Adipocyte (in vitro differentiated cells): ENCODE results near the gene PRR15L.

Experiments used
- DNase-seq: peaks from one replicate; pipeline ENCODE4 v3.0.0-alpha.2; 2015; ENCODE audit warnings: low read depth
- H3K27me3 ChIP-seq: replicated peaks from 2 replicates; pipeline ENCODE4 v1.7.0; 2013; ENCODE audit warnings: mild to moderate bottlenecking, low read length, moderate library complexity; ENCODE audit not compliant: control insufficient read depth, insufficient read depth
- H3K36me3 ChIP-seq: 2 replicates; pipeline ENCODE4 v1.7.0; 2013; ENCODE audit warnings: low read length, mild to moderate bottlenecking, moderate library complexity; ENCODE audit not compliant: control insufficient read depth, insufficient read depth, severe bottlenecking
- H3K4me1 ChIP-seq: 2 replicates; pipeline ENCODE4 v1.7.0; 2013; ENCODE audit warnings: mild to moderate bottlenecking, low read length, moderate library complexity; ENCODE audit not compliant: control insufficient read depth, insufficient read depth
- H3K4me3 ChIP-seq: 2 replicates; pipeline ENCODE4 v1.7.0; 2013; ENCODE audit warnings: mild to moderate bottlenecking, low read length, moderate library complexity
- H3K9ac ChIP-seq: 2 replicates; pipeline ENCODE4 v1.7.0; 2013; ENCODE audit warnings: mild to moderate bottlenecking, low read length, moderate library complexity
- H3K9me3 ChIP-seq: 2 replicates; pipeline ENCODE4 v1.7.0; 2013; ENCODE audit warnings: mild to moderate bottlenecking, low read length, moderate library complexity; ENCODE audit not compliant: control insufficient read depth

The PRR15L gene

DNA sequence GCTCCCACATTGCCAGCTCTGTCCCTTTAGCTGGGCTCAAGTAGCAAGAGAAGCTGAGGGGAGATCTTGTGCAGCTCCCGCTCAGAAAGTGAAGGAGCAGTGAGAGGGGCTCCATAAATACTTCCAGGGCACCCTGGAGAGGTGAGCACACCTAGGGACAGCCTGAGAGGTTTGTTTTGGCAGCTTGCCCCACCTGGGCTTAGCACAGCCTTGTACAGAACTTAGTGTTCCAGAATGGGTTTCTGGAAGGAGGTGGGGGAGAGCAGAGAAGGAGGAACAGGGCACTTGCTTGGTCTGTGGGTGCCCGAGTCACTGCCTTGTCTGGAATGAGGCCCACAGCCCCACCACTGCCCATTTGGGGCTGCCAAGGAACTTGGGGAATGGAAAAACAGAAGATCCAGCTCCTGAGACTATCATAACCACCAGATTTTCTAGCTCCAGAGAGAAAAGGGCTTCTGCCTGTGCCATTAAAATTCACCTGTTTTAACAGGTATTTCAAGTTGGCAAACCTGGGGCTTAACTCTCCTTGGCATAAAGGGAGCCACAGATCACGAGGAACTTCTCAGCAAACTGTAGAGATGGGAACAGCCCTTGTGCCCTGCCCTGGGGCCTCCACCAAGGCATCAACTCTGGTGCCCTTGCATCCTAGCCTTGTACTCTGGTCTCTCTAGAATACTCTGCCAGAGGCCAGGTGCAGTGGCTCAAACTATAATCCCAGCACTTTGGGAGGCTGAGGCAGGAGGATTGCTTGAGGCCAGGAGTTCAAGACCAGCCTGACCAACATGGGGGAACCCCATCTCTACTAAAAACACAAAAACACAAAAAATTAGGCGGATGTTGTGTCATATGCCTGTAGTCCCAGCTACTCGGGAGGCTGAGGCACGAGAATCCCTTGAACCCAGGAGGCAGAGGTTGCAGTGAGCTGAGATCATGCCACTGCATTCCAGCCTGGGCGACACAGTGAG lies 1.9 kb downstream of the PRR15L start:
- Histone ChIP-seq H3K4me3 (no peak overlapping the region), H3K36me3 (no peaks in the 10 kb centered on the region), H3K9ac (no peak overlapping the region), H3K27me3 (peaks cover 3% of the 10 kb centered on the region), H3K4me1 (peaks cover 3% of the 10 kb centered on the region), H3K9me3 (no peaks in the 10 kb centered on the region)
- DNase-seq: no peak

GRCh38 chr17:47953909-47954308 lies 3.8 kb downstream of the PRR15L start:
- Histone ChIP-seq H3K27me3 (peaks cover under 1% of the 10 kb centered on the region), H3K4me1 (peaks cover 11% of the 10 kb centered on the region), H3K9me3 (no peaks in the 10 kb centered on the region), H3K9ac (no peak overlapping the region), H3K4me3 (no peak overlapping the region), H3K36me3 (no peaks in the 10 kb centered on the region)
- no peak for DNase-seq

DNA sequence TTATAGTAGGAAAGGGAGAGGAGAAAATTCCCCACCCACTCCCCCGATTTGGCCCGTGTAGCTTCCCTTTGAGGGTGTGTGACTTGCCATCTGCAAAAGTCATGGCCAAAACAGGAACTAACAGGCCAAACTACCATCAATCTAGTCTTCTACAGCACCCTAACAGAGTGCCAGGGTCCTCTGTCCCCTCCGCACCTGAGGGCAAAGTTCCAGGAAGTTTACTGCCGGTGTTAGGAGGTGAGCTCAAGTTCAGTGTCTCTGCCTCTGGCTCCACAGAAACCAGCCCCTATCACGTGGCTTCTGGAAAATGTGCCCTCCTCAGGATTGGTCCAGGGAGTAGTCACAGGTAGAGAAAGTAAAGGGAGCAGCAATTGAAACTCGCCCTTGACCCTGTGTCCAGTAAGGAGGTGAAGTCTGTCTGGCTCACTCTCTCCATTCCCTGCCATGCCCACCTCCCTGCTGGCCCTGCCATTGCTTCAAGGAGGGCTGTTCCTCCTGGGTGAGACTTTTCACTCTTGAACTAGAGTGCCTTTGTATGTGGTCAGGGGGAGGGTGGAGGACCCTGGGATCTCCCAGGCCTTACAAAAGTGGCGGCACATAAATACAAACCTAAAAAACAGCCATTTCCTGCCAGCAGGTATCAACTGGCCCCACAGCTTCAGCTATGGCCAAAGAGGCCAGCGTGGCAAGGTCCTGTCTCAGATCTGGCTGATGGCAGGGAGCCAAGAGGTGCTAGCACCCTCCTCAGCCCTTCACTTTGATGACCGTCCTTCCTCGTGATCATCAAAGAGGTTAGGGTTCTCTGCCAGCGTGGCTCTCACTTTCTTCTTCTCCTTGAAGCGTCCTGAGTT lies 5.3 kb downstream of the PRR15L start:
- H3K9ac ChIP-seq: no peak overlapping the region
- no peaks in the 10 kb centered on the region for H3K9me3 ChIP-seq
- H3K4me1 ChIP-seq: peaks cover 11% of the 10 kb centered on the region
- DNase-seq: no peak
- H3K27me3 ChIP-seq: no peaks in the 10 kb centered on the region
- no peak overlapping the region for H3K4me3 ChIP-seq
- H3K36me3 ChIP-seq: no peaks in the 10 kb centered on the region

GRCh38 chr17:47950448-47950847 lies 7.2 kb downstream of the PRR15L start:
- H3K27me3 ChIP-seq: no peaks in the 10 kb centered on the region

DNA sequence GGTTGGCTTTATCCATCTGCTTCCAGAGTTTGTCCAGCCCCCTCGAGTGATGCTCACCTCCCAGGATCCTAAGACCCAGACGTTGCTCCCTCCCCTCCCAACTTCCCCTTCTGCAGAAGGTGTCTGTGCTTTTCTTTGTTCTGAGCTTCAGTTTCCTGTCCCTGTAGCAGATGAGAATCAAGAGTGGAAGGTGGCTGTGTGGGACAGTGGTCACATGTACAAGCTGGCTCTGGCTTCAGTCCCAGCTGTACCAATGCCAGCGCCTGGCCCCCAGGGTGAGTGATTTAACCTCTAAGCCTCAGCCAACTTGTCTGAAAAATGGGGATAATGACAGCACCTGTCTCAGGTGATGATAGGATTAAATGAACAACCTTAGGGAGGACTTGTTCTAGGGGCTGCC lies 7.7 kb downstream of the PRR15L start:
- Histone ChIP-seq H3K4me1 (peaks cover 8% of the 10 kb centered on the region), H3K27me3 (no peaks in the 10 kb centered on the region), H3K4me3 (peak overlapping the region; percentile 69), H3K36me3 (peaks cover 16% of the 10 kb centered on the region), H3K9me3 (no peaks in the 10 kb centered on the region), H3K9ac (peak overlapping the region; percentile 81)
- no peak for DNase-seq

More at GRCh38 chr17:47950448-47950847, 7.2 kb downstream of the PRR15L start:
- Histone ChIP-seq H3K4me1 (peaks cover 9% of the 10 kb centered on the region), H3K36me3 (peaks cover 11% of the 10 kb centered on the region), H3K9me3 (no peaks in the 10 kb centered on the region), H3K4me3 (no peak overlapping the region), H3K9ac (peak overlapping the region; percentile 81)
- DNase-seq: no peak

DNA sequence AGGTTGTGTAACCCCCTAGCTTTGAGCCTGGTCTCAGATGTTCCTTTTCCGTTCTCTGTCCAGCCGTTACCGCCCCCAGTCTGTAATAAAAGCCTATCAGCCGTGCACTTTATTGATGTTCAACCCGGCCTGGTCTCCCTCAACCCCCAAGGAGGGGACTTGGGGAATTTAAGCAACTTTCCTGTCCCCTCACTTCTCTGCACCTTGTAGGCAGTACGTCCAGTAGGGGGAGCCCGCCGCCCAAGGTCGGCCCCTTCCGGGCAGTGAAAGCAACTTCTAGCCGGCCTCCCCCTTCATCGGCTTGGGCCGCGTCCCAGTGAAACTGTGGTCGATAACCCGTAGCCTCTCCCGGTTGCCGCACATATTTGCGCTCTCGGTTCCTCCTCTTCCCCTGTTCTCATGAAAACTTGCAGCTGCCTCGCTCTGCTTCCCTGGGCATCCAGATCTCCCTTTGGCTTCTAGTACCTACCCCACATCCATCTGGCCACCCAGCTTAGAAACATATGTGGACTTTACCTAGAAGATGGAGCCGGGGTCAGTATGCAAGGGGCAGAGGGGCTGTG lies 8.4 kb downstream of the PRR15L start:
- DNase-seq: peak; percentile 93
- no peaks in the 10 kb centered on the region for H3K27me3 ChIP-seq
- no peaks in the 10 kb centered on the region for H3K9me3 ChIP-seq
- H3K36me3 ChIP-seq: peaks cover 22% of the 10 kb centered on the region
- H3K9ac ChIP-seq: peak overlapping the region; percentile 81
- H3K4me1 ChIP-seq: peaks cover 8% of the 10 kb centered on the region
- H3K4me3 ChIP-seq: peak overlapping the region; percentile 69

- DNase-seq: no peak
- no peaks in the 10 kb centered on the region for H3K9me3 ChIP-seq
- peaks cover 22% of the 10 kb centered on the region for H3K36me3 ChIP-seq
- no peak overlapping the region for H3K4me3 ChIP-seq
- H3K9ac ChIP-seq: no peak overlapping the region
- no peaks in the 10 kb centered on the region for H3K27me3 ChIP-seq
- H3K4me1 ChIP-seq: peaks cover 8% of the 10 kb centered on the region
These were observed 8.9 kb downstream of the PRR15L start for GRCh38 chr17:47948706-47949196.

GRCh38 chr17:47946929-47947397 lies 10.7 kb downstream of the PRR15L start:
- Histone ChIP-seq H3K9ac (no peak overlapping the region), H3K4me1 (peaks cover 21% of the 10 kb centered on the region), H3K27me3 (no peaks in the 10 kb centered on the region), H3K36me3 (peaks cover 22% of the 10 kb centered on the region), H3K4me3 (no peak overlapping the region), H3K9me3 (no peaks in the 10 kb centered on the region)
- peak; percentile 92 for DNase-seq

DNA sequence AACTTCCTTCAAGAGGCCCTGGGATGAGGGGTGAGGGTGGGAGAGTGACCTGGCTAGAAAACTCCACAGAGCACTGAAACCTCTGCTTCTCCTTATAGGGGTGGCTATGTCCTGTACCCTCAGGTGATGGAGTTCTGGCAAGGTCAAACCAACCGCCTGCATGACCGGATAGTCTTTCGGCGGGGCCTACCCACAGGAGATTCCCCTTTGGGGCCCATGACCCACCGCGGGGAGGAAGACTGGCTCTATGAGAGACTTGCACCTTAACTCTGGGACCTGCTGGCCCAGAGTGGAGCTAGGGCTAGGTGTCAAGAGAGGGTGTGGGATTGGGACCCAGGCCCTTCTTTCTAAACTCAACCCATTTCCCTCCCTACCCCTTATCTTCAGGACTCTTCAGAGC lies 11.2 kb downstream of the PRR15L start:
- peaks cover 21% of the 10 kb centered on the region for H3K4me1 ChIP-seq
- H3K4me3 ChIP-seq: no peak overlapping the region
- H3K27me3 ChIP-seq: no peaks in the 10 kb centered on the region

DNA sequence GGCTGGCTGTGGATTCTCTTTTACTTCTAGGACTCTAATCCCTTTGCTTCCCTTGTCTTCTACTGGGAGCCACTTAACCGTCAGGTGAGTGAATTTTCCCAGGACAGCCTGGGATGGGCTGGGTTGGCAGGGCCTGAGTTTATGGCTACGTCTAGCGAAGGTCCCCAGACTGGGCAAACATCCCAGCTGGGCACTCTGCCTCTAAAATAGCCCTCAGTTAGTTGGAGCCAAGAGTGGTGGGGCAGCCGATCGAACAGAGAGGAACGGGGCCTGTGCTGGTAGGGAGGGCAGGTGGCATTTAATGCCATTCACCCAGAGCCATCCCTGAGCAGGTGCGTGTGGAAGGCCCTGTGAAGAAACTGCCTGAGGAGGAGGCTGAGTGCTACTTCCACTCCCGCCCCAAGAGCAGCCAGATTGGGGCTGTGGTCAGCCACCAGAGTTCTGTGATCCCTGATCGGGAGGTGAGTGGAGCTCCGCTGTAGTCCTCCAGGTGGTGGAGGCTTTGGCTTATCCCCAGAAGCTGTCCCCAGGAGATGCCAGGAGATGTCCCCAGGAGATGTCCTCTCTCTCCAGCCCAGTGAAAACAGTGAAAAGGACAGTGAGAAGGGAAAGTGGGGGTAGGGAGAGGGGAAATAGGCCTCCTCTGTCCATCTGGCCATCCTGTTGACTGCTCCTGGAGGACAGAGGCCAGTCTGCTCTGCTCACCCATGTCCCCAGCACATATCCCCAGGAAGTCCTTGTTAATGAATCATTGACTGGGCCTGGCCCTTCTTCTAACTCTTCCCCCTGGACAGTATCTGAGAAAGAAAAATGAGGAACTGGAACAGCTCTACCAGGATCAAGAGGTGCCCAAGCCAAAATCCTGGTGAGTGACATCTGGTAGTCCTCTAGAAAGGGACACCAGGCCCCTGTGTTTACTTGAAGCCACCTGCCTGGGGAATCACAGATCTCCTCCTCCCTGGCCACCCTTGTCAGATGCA lies 11.9 kb downstream of the PRR15L start:
- Histone ChIP-seq H3K36me3 (peaks cover 22% of the 10 kb centered on the region), H3K4me3 (no peak overlapping the region), H3K9me3 (no peaks in the 10 kb centered on the region), H3K4me1 (peaks cover 24% of the 10 kb centered on the region), H3K27me3 (no peaks in the 10 kb centered on the region), H3K9ac (no peak overlapping the region)
- DNase-seq: no peak

More for the DNA sequence above, 11.2 kb downstream of the PRR15L start:
- Histone ChIP-seq H3K9ac (no peak overlapping the region), H3K9me3 (no peaks in the 10 kb centered on the region), H3K36me3 (peaks cover 22% of the 10 kb centered on the region)
- DNase-seq: no peak
